Heart left ventricle (tissue), 16 donors: Measurements from ENCODE around the gene PHAF1. TPM values are rescaled to one million over a fixed set of nuclear protein-coding genes. Genes with fewer than 3 reads are reported as not detected.

Source experiments
- ATAC-seq, 4 donors: fragments of 200-7000 bp; cut with Tn5 transposase; one replicate each; pipeline ENCODE4 v1.9.1; 2020 to 2022; ENCODE audit warnings: moderate library complexity in 4 of 4, mild to moderate bottlenecking in 3 of 4, moderate number of reproducible peaks in 1 of 4
- DNase-seq, 5 donors: peaks; one replicate each; pipeline ENCODE4 v3.0.0-alpha.2; 2020
- H3K27ac ChIP-seq, 12 donors: fragments of 200-600 bp; sonication (generic) in 4 of 12; one replicate each; pipeline versions ENCODE4 v1.5.0 to v1.8.0; 2016 to 2022; ENCODE audit warnings: mild to moderate bottlenecking in 2 of 12
- H3K27me3 ChIP-seq, 9 donors: fragments of 200-600 bp; sonication (generic) in 2 of 9; one replicate each; pipeline versions ENCODE4 v1.5.1 to v1.8.0; 2016 to 2022; ENCODE audit warnings: mild to moderate bottlenecking in 3 of 9
- H3K36me3 ChIP-seq, 9 donors: fragments of 200-600 bp; sonication (generic) in 2 of 9; one replicate each; pipeline versions ENCODE4 v1.5.0 to v1.8.0; 2018 to 2022; ENCODE audit warnings: mild to moderate bottlenecking in 2 of 9
- H3K4me1 ChIP-seq, 12 donors: fragments of 200-600 bp; sonication (generic) in 4 of 12; one replicate each; pipeline versions ENCODE4 v1.5.0 to v1.8.0; 2016 to 2022; ENCODE audit warnings: mild to moderate bottlenecking in 3 of 12
- H3K4me3 ChIP-seq, 12 donors: fragments of 200-600 bp; sonication (generic) in 4 of 12; one replicate each; pipeline versions ENCODE4 v1.5.0 to v1.8.0; 2017 to 2022; ENCODE audit warnings: mild to moderate bottlenecking in 9 of 12, moderate library complexity in 4 of 12
- H3K9me3 ChIP-seq, 12 donors: fragments of 200-600 bp; sonication (generic) in 4 of 12; one replicate each; pipeline versions ENCODE4 v1.5.0 to v1.8.0; 2016 to 2022; ENCODE audit warnings: mild to moderate bottlenecking in 1 of 12
- POLR2A ChIP-seq, 2 donors: fragments of 450-650 bp; IDR thresholded peaks; one replicate each; pipeline ENCODE4 v1.6.1; 2017; ENCODE audit warnings: antibody characterized with exemption in 2 of 2, mild to moderate bottlenecking in 2 of 2, moderate library complexity in 2 of 2
- WGBS, 4 donors: extraction: QIAGEN DNeasy Blood & Tissue Kit in 2 of 4; methylation state at CpG; one replicate each; pipeline versions ENCODE4 v1.1.5 to v1.1.7; 2013 to 2018; 5-methylcytosine and 5-hydroxymethylcytosine counted together
- intact Hi-C, 10 donors: fragments of 100-400 bp; cut with DNase I; formaldehyde crosslinking; loops; one replicate each; pipeline versions ENCODE4 v1.11.1 to v1.14.2; 2022
- polyA plus RNA-seq, 2 donors: library from polyadenylated mRNA; stranded (reverse); fragments of 200-250 nt; gene quantifications; one replicate each; pipeline ENCODE4 v1.2.3, GENCODE V29; 2013
- total RNA-seq, 9 donors: library from RNA; depleted of rRNA in 2 of 9; stranded (reverse); fragments of >200 nt in 2 of 9; fragmentation: NEBNext Ultra II Directional in 3 of 9; extraction: Animal tissue kit (Norgen Biotek cat#: 25700) in 3 of 9; gene quantifications; one replicate each; pipeline versions ENCODE4 v1.1.0 to v1.2.4, GENCODE V29; 2016 to 2023
- TF ChIP-seq, protein P1 (sequence below), 12 donors: fragments of 200-600 bp; sonication (generic) in 4 of 12; IDR thresholded peaks; one replicate each; pipeline versions ENCODE4 v1.5.0 to v1.8.0; 2018 to 2022; ENCODE audit warnings: antibody characterized with exemption in 12 of 12, mild to moderate bottlenecking in 5 of 12
- donor health status: ischemic (EF 13 %, LVEDD 7.1; RV severe dilation, severe dysfunction).
- donor health status: healthy with polysubstance abuse.
- donor health status: DM: no; HTN: yes; CAD: no.
- donor health status: DM: no; HTN: no; CAD: no.
- donor health status: ischemic (EF 25% LVEDD 6.9; RV normal size, moderate dysfunction).
- donor health status: ischemic (EF 25% LVEDD 5.7; RV mildly dilated, moderate dysfunction).
- donor health status: healthy.
- donor health status: DM: yes; HTN: yes; CAD: no.
- donor health status: ischemic (EF 35%, LVEDD 5.7; RV mildly dilated, moderate dysfunction).
- donor health status: nonischemic (EF 11% LVEDD 7.7; RV severe dilation, severe dysfunction).
- donor health status: DM: yes; HTN: yes; CAD: no.
- donor health status: PGD.
- donor health status: ischemic (EF 29% LVEDD 5.4; RV normal size, mild dysfunction).
- donor health status: nonischemic (EF 23%, LVEDD 6.1; RV moderate dilation, normal function).

The PHAF1 gene
- total and polyA plus RNA-seq, 11 donors: 5.6 to 17.8 (median 11.6) TPM

GRCh38 chr16:67142342-67142741, 32.6 kb downstream of the PHAF1 start:
- no peak for DNase-seq
- Histone ChIP-seq H3K9me3 (no peaks in the 10 kb centered on the region), H3K36me3 (peaks cover 0 to 100% (median 96%) of the 10 kb centered on the region in 9 donors), H3K27ac (no peak overlapping the region), H3K27me3 (no peaks in the 10 kb centered on the region), H3K4me3 (no peak overlapping the region), H3K4me1 (no peaks in the 10 kb centered on the region)
- WGBS, 4 donors: 88 to 93% (median 93%) methylated on average over 9 of the region's 9 CpGs; no CpG with 5 or more reads in 1 of the 4 donors
- TF ChIP-seq, protein P1, sequence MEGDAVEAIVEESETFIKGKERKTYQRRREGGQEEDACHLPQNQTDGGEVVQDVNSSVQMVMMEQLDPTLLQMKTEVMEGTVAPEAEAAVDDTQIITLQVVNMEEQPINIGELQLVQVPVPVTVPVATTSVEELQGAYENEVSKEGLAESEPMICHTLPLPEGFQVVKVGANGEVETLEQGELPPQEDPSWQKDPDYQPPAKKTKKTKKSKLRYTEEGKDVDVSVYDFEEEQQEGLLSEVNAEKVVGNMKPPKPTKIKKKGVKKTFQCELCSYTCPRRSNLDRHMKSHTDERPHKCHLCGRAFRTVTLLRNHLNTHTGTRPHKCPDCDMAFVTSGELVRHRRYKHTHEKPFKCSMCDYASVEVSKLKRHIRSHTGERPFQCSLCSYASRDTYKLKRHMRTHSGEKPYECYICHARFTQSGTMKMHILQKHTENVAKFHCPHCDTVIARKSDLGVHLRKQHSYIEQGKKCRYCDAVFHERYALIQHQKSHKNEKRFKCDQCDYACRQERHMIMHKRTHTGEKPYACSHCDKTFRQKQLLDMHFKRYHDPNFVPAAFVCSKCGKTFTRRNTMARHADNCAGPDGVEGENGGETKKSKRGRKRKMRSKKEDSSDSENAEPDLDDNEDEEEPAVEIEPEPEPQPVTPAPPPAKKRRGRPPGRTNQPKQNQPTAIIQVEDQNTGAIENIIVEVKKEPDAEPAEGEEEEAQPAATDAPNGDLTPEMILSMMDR (IDR thresholded peaks at IDR 0.05): no peak
- no peak for TF ChIP-seq POLR2A (IDR thresholded peaks at IDR 0.05)
- ATAC-seq: no peak
- intact Hi-C loops: no loop called here

- H3K27me3 ChIP-seq: peaks cover 0 to 2% (median 0%) of the 10 kb centered on the region in 9 donors
- H3K9me3 ChIP-seq: no peaks in the 10 kb centered on the region
- H3K4me3 ChIP-seq: no peak overlapping the region
- intact Hi-C loops: no loop called here
- H3K36me3 ChIP-seq: peaks cover 0 to 94% (median 85%) of the 10 kb centered on the region in 9 donors
- no peak for TF ChIP-seq POLR2A (IDR thresholded peaks at IDR 0.05)
- TF ChIP-seq, protein P1 (IDR thresholded peaks at IDR 0.05): no peak
- DNase-seq (no peak), ATAC-seq (no peak)
- WGBS, 4 donors: 84 to 94% (median 92%) methylated on average over 2 of the region's 2 CpGs
- H3K27ac ChIP-seq: no peak overlapping the region
- peaks cover 0 to 3% (median 0%) of the 10 kb centered on the region in 12 donors for H3K4me1 ChIP-seq
Observed at GRCh38 chr16:67144943-67145342, 35.2 kb downstream of the PHAF1 start.

GRCh38 chr16:67145746-67146145, 36.0 kb downstream of the PHAF1 start:
- no peak for ATAC-seq
- peaks cover 0 to 11% (median 0%) of the 10 kb centered on the region in 12 donors for H3K4me1 ChIP-seq
- WGBS, 4 donors: 86 to 92% (median 89%) methylated on average over 2 of the region's 2 CpGs
- H3K36me3 ChIP-seq: peaks cover 0 to 86% (median 77%) of the 10 kb centered on the region in 9 donors
- no peak for DNase-seq
- H3K4me3 ChIP-seq: no peak overlapping the region
- TF ChIP-seq, protein P1 (IDR thresholded peaks at IDR 0.05): no peak
- no peak for TF ChIP-seq POLR2A (IDR thresholded peaks at IDR 0.05)
- no peaks in the 10 kb centered on the region for H3K9me3 ChIP-seq
- peaks cover 0 to 10% (median 0%) of the 10 kb centered on the region in 9 donors for H3K27me3 ChIP-seq
- intact Hi-C loops: no loop called here
- H3K27ac ChIP-seq: no peak overlapping the region

- no peak overlapping the region for H3K27ac ChIP-seq
- peaks cover 0 to 16% (median 7%) of the 10 kb centered on the region in 12 donors for H3K4me1 ChIP-seq
- ATAC-seq (no peak), DNase-seq (no peak)
- WGBS, 4 donors: 80 to 91% (median 88%) methylated on average over 6 to 7 of the region's 7 CpGs
- H3K27me3 ChIP-seq: peaks cover 0 to 17% (median 0%) of the 10 kb centered on the region in 9 donors
- H3K9me3 ChIP-seq: no peaks in the 10 kb centered on the region
- TF ChIP-seq, protein P1 (IDR thresholded peaks at IDR 0.05): no peak
- TF ChIP-seq POLR2A (IDR thresholded peaks at IDR 0.05): no peak
- peaks cover 0 to 76% (median 67%) of the 10 kb centered on the region in 9 donors for H3K36me3 ChIP-seq
- H3K4me3 ChIP-seq: no peak overlapping the region
- intact Hi-C loops: no loop called here
Observed at GRCh38 chr16:67146523-67147357, 37.0 kb downstream of the PHAF1 start.
